Erythroblast (primary cell): ENCODE measurements around the gene CDK14.

Experiments
- DNase-seq, 2 experiments: peaks; one replicate each; lab custom pipeline; 2025; lab: John Stamatoyannopoulos, UW
- GATA1 ChIP-seq: IDR thresholded peaks from 2 replicates; pipeline ENCODE4 v1.6.1; 2011; ENCODE audit warnings: low read depth, mild to moderate bottlenecking, control low read depth, low read length, moderate library complexity
- POLR2A ChIP-seq: IDR thresholded peaks from 2 replicates; pipeline ENCODE4 v1.6.1; 2011; ENCODE audit warnings: mild to moderate bottlenecking, low read length

Gene CDK14

DNA sequence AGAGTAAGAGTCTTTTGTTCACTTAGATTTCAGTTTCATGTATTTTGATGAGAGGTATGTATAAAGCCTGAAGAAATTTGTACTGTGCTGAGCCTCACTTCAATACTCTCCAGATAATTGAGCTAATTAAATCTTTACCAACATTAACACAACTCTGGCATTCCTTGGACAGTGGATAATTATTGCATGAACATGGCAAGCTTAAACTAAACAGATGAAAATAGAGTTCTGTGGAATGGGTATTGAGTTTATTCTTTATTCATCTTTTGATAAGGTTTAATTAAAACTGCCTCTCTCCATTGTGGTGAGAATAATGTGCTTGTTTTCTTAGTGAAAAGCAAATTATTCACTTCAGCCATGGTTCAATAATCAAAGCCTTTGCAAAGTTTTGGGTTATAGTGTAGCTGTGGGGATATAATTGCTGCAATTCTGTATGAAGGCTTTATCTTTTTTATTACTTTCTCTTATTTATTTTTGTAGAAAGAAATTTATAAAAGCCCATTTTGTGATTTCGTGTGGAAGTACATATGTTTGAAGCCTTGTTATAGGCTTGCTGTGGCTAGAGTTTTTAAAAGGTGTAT lies 541.8 kb downstream of the CDK14 start:
- no peak for DNase-seq
- TF ChIP-seq GATA1 = no peak
- TF ChIP-seq POLR2A = no peak

- TF ChIP-seq GATA1 = no peak
- no peak for TF ChIP-seq POLR2A
- DNase-seq = no peak
Observed at GRCh38 chr7:91140286-91140685, 544.2 kb downstream of the CDK14 start.

DNA sequence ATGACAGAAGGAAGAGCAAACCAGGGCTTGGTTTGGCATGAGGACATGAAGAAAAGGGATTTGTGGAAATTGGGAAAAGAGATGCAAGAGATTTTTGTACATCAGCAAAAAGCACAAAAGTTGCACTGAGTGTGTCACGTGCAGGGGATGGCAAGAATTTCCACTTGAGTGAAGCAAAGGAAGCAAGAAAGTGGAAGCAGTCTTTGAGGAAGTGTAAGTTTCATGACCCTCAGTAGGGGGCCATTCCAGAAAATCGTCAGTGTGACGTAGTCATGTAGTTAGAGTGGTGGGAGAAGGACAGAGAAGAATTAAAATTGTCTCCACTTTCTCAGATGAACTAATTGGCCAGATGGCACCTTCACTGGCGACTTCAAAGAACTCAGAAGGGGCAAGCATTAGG lies 544.9 kb downstream of the CDK14 start:
- TF ChIP-seq POLR2A = no peak
- no peak for DNase-seq

DNA sequence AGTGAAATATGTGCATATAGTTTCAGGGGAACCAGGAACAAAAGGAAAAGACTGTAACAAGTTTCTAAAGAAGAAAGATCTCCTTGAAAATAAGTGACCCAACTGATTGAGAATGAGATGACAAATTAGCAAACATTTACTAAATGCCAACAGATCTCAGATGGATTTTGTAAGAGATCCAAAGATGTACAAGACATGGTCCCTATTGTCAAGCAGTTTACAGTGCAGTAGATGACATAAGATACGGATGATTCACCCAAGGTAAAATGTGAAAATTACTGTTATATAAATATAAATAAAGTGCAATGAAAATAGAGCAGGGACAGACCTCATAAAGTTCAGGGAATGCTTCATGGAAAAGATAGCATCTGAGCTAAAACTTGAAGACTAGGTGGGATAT lies 546.6 kb downstream of the CDK14 start:
- TF ChIP-seq POLR2A (no peak), GATA1 (no peak)
- DNase-seq = no peak

DNA sequence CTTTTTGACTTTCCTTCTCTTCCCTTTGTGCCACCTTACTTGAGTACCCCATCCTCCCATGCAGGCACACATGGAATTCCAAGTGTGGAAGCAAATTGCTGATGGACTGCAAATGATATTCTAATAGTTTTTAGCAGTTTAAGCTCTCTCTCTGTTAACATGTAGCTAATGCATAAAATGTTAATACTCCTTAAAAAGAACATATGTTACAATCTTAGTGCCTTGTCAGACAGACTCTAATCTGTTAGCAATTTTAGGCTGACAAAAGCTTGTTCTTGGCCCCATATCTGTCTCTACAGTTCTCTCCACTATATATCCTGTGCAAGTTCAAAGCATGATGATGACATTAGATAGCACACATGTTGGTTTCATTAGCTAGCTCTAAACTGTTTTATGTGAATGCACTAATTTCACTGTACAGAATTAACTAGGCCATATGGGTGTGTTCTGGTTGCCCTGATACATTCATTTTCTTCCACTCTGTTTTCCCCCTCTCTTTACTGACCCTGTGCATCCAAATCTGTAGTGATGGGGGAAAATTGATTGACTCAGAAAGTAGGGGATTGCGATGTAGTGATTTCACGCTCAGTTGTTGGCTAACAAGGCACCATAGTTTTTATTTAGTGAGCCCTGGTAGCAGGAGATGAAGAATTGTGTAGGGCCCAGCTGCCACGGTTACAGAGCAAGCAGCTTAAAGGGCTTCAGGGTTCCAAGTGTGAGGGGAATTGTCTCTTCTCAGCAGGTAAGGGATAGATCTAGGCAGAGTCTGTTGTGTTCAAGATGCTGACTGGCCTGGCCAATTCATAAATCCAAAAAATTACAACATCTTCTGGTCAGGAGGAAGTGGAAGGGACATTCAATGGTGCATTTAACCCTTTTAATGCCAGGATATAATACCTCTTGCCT lies 553.5 kb downstream of the CDK14 start:
- no peak for DNase-seq
- TF ChIP-seq GATA1 (no peak), POLR2A (no peak)

DNA sequence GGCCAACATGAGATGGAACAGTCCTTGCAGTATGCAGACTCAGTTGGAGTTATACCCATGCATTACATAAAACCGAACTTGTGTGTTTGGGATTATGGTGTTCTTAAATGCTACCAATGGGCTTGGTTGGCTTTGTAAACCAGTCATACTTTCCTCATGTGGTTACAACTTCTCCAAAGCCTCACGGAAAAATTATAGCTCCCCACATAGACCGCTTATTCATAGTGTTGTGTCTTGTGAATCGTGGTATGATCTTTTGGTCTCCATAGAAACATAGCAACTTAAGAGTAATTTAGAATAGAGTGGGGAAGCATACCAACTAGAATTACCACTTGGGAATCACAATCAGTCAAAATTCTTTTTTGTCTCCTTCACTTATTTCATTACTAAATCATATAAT lies 555.8 kb downstream of the CDK14 start:
- TF ChIP-seq POLR2A (no peak), GATA1 (no peak)
- DNase-seq = no peak

DNA sequence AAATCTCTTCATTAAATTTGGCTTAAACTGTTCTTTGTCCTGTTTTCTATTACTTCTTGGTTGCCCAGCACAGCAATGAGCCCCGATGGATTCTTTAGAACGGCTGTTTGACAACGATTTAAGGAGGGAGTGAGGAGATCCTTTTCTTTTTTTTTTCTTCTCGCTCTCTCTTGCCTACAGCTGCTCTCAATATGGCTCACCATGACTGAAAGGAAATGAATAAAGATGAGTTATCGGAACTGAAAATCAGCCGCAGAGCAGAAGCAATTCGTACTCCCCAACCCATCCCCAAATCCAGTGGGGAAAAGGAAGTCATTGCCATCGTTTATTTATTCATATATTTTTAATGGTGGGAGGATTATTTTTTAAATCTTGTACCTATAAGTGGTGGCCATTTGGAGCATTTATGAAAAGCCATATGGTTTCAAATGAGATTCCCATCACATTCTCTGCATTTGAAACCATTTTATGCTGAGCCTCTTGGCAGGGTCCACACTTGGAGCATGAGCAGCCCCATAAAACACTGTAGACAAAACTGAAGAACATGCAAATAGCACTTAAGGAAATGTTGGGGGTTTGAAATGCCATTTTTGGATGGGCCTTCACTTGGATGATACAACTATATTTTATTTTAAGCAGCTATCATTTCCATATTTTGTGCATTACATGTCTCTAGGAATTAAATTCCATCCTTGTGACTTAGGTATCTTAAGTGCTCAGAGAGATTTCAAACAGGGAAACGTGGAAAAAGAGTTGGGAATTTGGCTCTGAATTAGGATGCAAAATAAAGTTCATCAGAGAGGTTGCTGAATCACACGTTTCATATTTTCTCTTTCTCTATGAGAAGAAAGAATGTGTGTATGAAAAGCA lies 560.4 kb downstream of the CDK14 start:
- DNase-seq = no peak
- TF ChIP-seq POLR2A (no peak), GATA1 (no peak)

GRCh38 chr7:91157579-91158320 lies 561.6 kb downstream of the CDK14 start:
- TF ChIP-seq GATA1 (no peak), POLR2A (no peak)
- DNase-seq = no peak

GRCh38 chr7:91162436-91162835 lies 566.3 kb downstream of the CDK14 start:
- DNase-seq = no peak
- TF ChIP-seq GATA1 (no peak), POLR2A (no peak)

DNA sequence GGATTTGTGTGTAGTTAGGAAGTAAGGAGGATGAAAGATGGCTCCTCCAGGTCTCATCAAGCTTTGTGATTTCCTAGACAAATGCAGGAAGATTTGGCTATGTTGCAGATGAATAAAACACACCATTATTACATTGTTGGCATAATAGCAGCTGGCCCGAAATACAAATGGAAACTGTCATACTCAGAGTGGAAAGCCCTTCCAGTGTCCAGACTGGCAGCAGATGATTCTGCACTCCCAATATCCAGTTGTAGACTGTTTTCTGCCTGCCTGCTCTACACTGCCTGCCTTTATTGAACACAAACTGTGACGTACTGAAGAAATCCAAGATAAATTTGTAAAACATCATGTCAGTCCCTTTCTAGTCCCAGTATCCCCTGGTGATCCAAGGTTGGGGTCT lies 568.4 kb downstream of the CDK14 start:
- no peak for DNase-seq
- TF ChIP-seq GATA1 (no peak), POLR2A (no peak)

- no peak for DNase-seq
- TF ChIP-seq POLR2A (no peak), GATA1 (no peak)
Observed at GRCh38 chr7:91165006-91165845, 569.1 kb downstream of the CDK14 start.

DNA sequence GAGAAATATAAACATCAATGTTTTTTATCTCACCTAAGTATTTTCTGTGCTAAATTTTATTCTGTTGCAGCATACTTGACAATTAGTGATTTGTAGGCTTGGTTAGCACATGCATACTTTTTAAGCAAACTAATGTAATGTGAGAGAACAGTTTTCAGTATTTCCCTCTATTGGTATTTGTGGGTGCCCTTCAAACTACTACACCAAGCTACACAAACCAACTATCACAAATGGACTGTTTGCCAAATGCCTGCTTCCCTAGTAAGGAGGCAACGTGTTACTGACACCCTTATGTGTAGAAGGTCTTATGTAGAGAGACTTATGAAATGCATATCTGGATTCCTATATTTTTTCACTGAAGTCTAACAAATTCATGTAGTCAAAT lies 569.7 kb downstream of the CDK14 start:
- DNase-seq = no peak
- TF ChIP-seq POLR2A (no peak), GATA1 (no peak)
